Thoracic aorta (tissue), 2 donors: ENCODE measurements around the gene TRIP10. TPM values are rescaled to one million over a fixed set of nuclear protein-coding genes. Genes with fewer than 3 reads are reported as not detected.
"Not testable (repeated sequence)": the region's sequence is repeated elsewhere in the genome, so short reads cannot be mapped to it uniquely, and the experiment has no call there.

Experiments used
- ATAC-seq: fragments of 150-250 bp; one replicate; pipeline ENCODE4 v1.8.0; 2017; ENCODE audit warnings: low read depth; ENCODE audit not compliant: insufficient number of reproducible peaks, low FRiP score
- DNase-seq: peaks from one replicate; pipeline ENCODE4 v3.0.0-alpha.2; 2020; ENCODE audit warnings: low spot score
- H3K27ac ChIP-seq, 2 donors: fragments of 200-600 bp; sonication (generic); 1 replicate in 1 of 2; 2 replicates in 1 of 2; pipeline ENCODE4 v1.5.1; 2016; ENCODE audit warnings: mild to moderate bottlenecking in 2 of 2, moderate library complexity in 2 of 2
- H3K27me3 ChIP-seq: fragments of 200-600 bp; sonication (generic); replicated peaks from 2 replicates; pipeline ENCODE4 v1.6.0; 2016; ENCODE audit warnings: mild to moderate bottlenecking; ENCODE audit not compliant: insufficient read depth
- H3K36me3 ChIP-seq: fragments of 200-600 bp; sonication (generic); one replicate; pipeline ENCODE4 v1.5.1; 2016
- H3K4me1 ChIP-seq, 2 donors: fragments of 200-600 bp; sonication (generic); 1 replicate in 1 of 2; 2 replicates in 1 of 2; pipeline versions ENCODE4 v1.5.1 to v1.6.0; 2016; ENCODE audit warnings: low read depth in 2 of 2, mild to moderate bottlenecking in 1 of 2; ENCODE audit not compliant: control insufficient read depth in 1 of 2
- H3K4me3 ChIP-seq: fragments of 200-600 bp; sonication (generic); 2 replicates; pipeline ENCODE4 v1.5.1; 2016; ENCODE audit warnings: mild to moderate bottlenecking
- H3K9me3 ChIP-seq: fragments of 200-600 bp; sonication (generic); 2 replicates; pipeline ENCODE4 v1.5.1; 2016
- total RNA-seq, 2 donors: library from RNA; depleted of rRNA; stranded (reverse); fragments of >200 nt; gene quantifications; one replicate each; pipeline versions ENCODE4 v1.1.0 to v1.2.3, GENCODE V29; 2016
- TF ChIP-seq, protein P1 (sequence below): fragments of 200-600 bp; sonication (generic); IDR thresholded peaks from one replicate; pipeline ENCODE4 v1.5.1; 2019; ENCODE audit warnings: antibody characterized with exemption

Gene TRIP10
- total RNA-seq, 2 donors from 2014 or later, result 98.2 to 105 TPM

DNA sequence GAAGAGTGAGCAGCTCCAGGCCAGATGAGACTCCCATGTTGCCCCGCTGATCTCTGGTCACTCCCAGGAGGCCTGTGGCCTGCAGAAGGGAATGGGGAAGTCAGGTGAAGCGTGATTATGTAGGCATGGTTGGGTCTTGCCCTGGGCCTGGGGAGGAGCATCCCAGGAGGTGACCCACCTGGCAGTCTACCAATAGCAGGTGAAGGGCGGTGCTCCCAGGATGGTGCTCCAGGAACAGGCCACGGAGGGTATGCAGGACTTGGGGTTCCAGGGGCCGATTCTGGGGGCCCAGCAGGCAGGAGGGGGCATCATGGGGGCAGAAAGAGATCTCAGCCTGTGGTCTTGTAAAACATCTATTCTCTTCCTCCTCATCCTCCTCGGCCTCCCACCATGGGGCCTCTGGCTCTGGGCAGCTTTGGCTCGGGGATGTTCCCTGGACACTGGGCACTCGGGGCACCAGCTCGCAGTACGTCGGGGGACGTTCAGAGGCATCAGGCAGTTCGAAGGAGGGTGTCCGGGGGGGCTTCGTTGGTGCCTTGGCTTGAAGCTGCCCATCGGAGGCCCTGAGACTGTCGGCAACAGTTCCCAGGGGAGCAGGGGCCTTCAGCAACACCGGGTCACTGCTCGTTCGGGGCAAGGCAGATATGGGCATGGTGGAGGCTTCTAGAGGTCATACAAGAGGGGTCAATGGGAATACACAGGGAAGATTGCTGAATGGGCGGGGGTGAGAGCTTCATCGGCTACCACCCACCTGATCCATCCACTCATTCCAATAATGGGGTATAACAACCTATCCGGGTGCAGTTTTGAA is 15.4 kb downstream of the TRIP10 start:
- H3K4me1 ChIP-seq, result peaks cover 4 to 13% of the 10 kb centered on the region in 2 donors
- TF ChIP-seq, protein P1, sequence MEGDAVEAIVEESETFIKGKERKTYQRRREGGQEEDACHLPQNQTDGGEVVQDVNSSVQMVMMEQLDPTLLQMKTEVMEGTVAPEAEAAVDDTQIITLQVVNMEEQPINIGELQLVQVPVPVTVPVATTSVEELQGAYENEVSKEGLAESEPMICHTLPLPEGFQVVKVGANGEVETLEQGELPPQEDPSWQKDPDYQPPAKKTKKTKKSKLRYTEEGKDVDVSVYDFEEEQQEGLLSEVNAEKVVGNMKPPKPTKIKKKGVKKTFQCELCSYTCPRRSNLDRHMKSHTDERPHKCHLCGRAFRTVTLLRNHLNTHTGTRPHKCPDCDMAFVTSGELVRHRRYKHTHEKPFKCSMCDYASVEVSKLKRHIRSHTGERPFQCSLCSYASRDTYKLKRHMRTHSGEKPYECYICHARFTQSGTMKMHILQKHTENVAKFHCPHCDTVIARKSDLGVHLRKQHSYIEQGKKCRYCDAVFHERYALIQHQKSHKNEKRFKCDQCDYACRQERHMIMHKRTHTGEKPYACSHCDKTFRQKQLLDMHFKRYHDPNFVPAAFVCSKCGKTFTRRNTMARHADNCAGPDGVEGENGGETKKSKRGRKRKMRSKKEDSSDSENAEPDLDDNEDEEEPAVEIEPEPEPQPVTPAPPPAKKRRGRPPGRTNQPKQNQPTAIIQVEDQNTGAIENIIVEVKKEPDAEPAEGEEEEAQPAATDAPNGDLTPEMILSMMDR, result no peak
- DNase-seq (no peak), ATAC-seq (no peak)
- no peaks in the 10 kb centered on the region for H3K9me3 ChIP-seq
- H3K27ac ChIP-seq, result no peak overlapping the region
- no peaks in the 10 kb centered on the region for H3K27me3 ChIP-seq
- H3K4me3 ChIP-seq, result no peak overlapping the region
- peaks cover 21% of the 10 kb centered on the region for H3K36me3 ChIP-seq

DNA sequence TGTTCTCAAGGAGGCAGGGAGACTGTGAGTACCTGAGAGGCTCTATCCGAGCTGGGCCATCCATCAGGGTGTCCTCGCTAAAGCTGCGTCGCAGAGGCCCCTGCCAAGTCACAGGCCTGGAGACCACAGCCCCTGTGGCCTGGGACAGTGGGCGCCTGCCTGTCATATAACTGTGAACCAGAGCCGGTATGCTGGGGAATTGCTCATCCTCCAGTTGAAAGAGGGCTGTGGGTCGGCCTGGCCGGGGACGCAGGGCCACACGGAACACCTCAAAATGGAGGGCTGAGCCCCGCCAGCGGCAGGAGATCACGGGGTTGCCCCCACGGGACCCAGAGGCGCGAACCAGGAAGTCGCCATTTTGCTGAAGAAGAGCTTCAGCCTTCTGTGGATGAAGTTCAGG is 21.1 kb downstream of the TRIP10 start:
- DNase-seq (no peak), ATAC-seq (no peak)
- H3K27ac ChIP-seq, result no peak overlapping the region
- no peaks in the 10 kb centered on the region for H3K36me3 ChIP-seq
- no peaks in the 10 kb centered on the region for H3K4me1 ChIP-seq
- no peaks in the 10 kb centered on the region for H3K27me3 ChIP-seq
- TF ChIP-seq, protein P1, result no peak
- H3K4me3 ChIP-seq, result no peak overlapping the region
- no peaks in the 10 kb centered on the region for H3K9me3 ChIP-seq

DNA sequence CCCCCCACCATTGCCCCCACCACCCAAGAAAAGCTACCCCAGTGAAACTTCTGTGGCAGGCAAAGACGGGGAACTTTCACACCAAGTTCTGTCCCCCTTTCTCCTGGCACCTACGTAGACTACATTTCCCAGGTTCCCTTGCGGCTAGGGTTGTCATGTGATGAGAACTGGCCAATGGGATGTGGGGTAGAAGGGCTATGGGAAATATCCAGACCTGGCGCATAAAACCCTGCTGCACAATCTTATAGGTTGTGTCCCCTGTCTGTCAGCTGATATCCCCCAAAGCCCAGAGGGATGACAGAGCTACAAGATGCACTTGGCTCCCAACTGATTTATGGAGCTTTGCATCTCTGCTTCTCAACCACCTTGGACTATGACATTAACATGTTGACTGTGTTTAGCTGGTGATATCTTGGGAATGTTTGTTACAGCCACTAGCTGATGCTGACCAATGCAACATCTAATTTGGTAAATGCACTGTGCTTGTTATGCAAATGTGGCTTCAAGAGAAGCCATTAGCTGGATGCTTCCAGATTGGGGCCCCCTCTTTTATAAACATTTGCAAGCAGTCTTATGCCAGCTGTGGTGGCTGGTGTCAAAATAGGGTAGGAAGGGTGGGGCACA is 21.7 kb downstream of the TRIP10 start:
- no peak for ATAC-seq
- no peaks in the 10 kb centered on the region for H3K9me3 ChIP-seq
- H3K27ac ChIP-seq, result no peak overlapping the region
- no peaks in the 10 kb centered on the region for H3K27me3 ChIP-seq
- H3K4me1 ChIP-seq, result no peaks in the 10 kb centered on the region
- no peak overlapping the region for H3K4me3 ChIP-seq
- H3K36me3 ChIP-seq, result no peaks in the 10 kb centered on the region
- no peak for DNase-seq
- TF ChIP-seq, protein P1, result no peak

DNA sequence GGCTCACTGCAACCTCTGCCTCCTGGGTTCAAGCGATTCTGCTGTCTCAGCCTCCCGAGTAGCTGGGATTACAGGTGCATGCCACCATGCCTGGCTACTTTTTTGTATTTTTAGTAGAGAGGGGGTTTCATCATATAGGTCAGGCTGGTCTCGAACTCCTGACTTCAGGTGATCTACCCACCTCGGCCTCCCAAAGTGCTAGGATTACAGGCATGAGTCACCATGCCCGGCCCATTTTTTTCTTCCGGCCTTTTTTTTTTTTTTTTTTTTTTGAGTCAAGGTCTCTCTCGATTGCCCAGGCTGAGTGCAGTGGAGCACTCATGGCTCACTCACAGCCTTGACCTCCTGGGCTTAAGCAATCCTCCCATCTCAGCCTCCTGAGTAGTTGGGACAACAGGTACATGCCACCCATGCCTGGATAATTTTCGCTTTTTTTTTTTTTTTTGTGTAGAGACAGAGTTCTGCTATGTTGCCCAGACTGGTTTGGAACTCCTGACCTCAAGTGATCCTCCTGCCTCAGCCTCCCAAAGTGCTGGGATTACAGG is 22.8 kb downstream of the TRIP10 start:
- H3K27ac ChIP-seq, H3K27me3 ChIP-seq, H3K9me3 ChIP-seq, ATAC-seq, DNase-seq, H3K36me3 ChIP-seq, H3K4me3 ChIP-seq, H3K4me1 ChIP-seq: not testable (repeated sequence)

DNA sequence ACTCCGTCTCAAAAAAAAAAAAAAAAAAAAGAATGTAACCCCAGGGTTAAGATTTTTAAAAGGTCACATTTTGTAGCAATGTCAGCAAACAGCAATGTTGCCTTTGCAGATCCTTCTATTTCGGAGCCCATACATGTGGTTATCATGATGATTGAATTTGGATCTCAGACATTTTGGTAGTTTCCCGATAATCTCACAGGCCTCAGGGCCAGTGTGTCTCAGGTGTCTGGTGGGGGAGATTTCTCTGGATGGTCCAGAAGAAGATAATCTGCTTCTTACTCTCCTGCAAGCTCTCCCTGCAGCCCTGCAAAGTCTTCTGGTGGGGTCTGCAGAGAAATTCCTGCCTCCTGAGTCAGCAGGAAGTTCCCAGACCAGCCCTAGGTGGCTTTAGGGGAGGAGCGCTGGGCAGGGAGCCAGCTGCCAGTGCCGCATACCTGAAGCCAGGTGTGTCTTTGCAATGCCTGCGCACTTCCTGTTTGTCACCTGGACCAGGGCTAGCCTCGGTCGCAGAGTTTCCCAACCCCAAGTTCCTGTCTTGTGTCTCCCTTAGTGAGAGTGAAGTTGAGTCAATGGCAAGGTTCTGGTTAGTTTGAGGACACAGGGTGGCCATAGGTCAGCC is 26.4 kb downstream of the TRIP10 start:
- Histone ChIP-seq H3K9me3 (no peaks in the 10 kb centered on the region), H3K4me3 (no peak overlapping the region), H3K27me3 (no peaks in the 10 kb centered on the region), H3K27ac (no peak overlapping the region), H3K36me3 (no peaks in the 10 kb centered on the region), H3K4me1 (peaks cover 2 to 9% of the 10 kb centered on the region in 2 donors)
- DNase-seq, result no peak
- TF ChIP-seq, protein P1, result no peak
- ATAC-seq, result no peak
